ENCODE measurements around the gene GPR176. TPM values are rescaled to one million over a fixed set of nuclear protein-coding genes. Genes with fewer than 3 reads are reported as not detected.
A peak's percentile ranks its signal among the peaks of the same experiment; 100 is the strongest.

The GPR176 gene
- total RNA-seq, 4 donors from 2014 or later: 1.7 to 8.4 (median 5.4) TPM

DNA sequence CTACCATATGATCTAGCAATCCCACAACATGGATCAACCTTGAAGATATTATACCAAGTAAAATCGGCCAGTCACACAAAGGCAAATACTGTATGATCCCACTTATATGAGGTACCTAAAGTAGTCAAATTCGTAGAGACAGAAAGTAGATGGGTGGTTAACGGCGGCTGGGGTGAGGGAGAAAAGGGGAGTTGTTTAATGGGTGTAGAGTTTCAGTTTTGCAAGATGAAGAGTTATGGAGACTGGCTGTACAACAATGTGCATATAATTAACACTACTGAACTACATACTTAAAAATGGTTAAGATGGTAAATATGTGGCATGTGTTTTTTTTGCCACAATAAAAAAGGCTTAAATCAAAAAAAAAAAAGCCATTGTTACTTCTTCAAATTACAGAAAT lies 60.4 kb downstream of the GPR176 start:
- no peak overlapping the region for H3K27ac ChIP-seq (replicated peaks in 1 of 4)

DNA sequence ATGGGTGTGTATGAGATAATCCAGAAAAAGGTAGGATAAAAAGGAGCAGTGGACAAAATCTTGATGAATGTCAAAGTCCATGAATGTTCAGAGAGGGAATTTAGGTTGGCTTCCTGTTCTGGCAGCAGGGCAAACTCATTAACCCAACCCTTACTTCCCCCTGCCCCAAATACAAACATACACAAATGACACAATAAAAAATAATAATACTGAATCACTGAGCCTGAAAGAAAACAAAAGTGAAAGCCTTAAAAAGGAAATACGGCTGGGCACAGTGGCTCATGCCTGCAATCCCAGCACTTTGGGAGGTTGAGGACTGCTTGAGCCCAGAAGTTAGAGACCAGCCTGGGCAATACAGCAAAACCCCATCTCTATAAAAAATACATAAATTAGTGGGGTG lies 62.9 kb downstream of the GPR176 start:
- H3K27ac ChIP-seq (replicated peaks in 1 of 4): no peak overlapping the region
- WGBS: 83% methylated on average over 1 of the region's 1 CpG
- intact Hi-C loops (cut with DNase I): no loop called here
- no peaks in the 10 kb centered on the region for H3K27me3 ChIP-seq
- H3K4me3 ChIP-seq: no peak overlapping the region
- peaks cover 0 to 4% (median under 1%) of the 10 kb centered on the region in 4 donors for H3K4me1 ChIP-seq
- no peak for TF ChIP-seq EP300 (IDR thresholded peaks at IDR 0.05)
- no peak for TF ChIP-seq POLR2AphosphoS5 (IDR thresholded peaks at IDR 0.05)
- TF ChIP-seq, protein P1, sequence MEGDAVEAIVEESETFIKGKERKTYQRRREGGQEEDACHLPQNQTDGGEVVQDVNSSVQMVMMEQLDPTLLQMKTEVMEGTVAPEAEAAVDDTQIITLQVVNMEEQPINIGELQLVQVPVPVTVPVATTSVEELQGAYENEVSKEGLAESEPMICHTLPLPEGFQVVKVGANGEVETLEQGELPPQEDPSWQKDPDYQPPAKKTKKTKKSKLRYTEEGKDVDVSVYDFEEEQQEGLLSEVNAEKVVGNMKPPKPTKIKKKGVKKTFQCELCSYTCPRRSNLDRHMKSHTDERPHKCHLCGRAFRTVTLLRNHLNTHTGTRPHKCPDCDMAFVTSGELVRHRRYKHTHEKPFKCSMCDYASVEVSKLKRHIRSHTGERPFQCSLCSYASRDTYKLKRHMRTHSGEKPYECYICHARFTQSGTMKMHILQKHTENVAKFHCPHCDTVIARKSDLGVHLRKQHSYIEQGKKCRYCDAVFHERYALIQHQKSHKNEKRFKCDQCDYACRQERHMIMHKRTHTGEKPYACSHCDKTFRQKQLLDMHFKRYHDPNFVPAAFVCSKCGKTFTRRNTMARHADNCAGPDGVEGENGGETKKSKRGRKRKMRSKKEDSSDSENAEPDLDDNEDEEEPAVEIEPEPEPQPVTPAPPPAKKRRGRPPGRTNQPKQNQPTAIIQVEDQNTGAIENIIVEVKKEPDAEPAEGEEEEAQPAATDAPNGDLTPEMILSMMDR (IDR thresholded peaks at IDR 0.05): no peak
- no peak for TF ChIP-seq POLR2A (IDR thresholded peaks at IDR 0.05; ENCODE audit: low read depth)
- H3K36me3 ChIP-seq: no peaks in the 10 kb centered on the region
- H3K9me3 ChIP-seq: no peaks in the 10 kb centered on the region
- DNase-seq (ENCODE audit: extremely low spot score): peak; percentile 26

More for the DNA sequence above, 60.4 kb downstream of the GPR176 start:
- TF ChIP-seq POLR2AphosphoS5 (IDR thresholded peaks at IDR 0.05) (no peak), EP300 (IDR thresholded peaks at IDR 0.05) (no peak), POLR2A (IDR thresholded peaks at IDR 0.05; ENCODE audit: low read depth) (no peak)
- TF ChIP-seq, protein P1 (IDR thresholded peaks at IDR 0.05): no peak
- Histone ChIP-seq H3K36me3 (no peaks in the 10 kb centered on the region), H3K27me3 (no peaks in the 10 kb centered on the region), H3K4me1 (no peaks in the 10 kb centered on the region), H3K4me3 (no peak overlapping the region), H3K9me3 (no peaks in the 10 kb centered on the region)
- intact Hi-C loops (cut with DNase I): no loop called here
- WGBS: 95% methylated on average over 4 of the region's 4 CpGs
- no peak for DNase-seq (ENCODE audit: extremely low spot score)

DNA sequence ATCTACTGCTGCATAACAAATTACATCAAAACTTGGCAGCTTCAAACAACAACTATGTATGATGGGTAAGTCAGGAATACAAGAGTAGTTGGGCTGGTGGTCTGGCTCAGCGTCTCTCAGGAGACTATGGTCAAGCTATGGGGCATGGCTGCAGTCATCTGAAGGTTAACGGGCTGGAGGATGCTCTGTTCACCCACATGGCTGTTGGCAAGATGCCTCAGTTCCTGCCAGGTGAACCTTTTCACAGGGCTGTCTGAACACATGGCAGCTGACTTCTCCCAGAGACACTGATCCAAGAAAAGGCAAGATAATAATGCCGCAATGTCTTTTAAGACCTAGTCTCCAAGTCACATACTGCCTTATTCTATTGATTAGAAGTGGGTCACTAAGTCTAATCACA lies 63.7 kb downstream of the GPR176 start:
- H3K27ac ChIP-seq (replicated peaks in 1 of 4): no peak overlapping the region
- intact Hi-C loops (cut with DNase I): no loop called here
- H3K4me1 ChIP-seq: peaks cover 0 to 12% (median 5%) of the 10 kb centered on the region in 4 donors
- H3K36me3 ChIP-seq: no peaks in the 10 kb centered on the region
- H3K27me3 ChIP-seq: no peaks in the 10 kb centered on the region
- peak; percentile 62 for DNase-seq (ENCODE audit: extremely low spot score)
- H3K9me3 ChIP-seq: no peaks in the 10 kb centered on the region
- WGBS: 88% methylated on average over 3 of the region's 3 CpGs
- no peak overlapping the region for H3K4me3 ChIP-seq
- TF ChIP-seq POLR2AphosphoS5 (IDR thresholded peaks at IDR 0.05) (no peak), EP300 (IDR thresholded peaks at IDR 0.05) (no peak), POLR2A (IDR thresholded peaks at IDR 0.05; ENCODE audit: low read depth) (no peak)
- TF ChIP-seq, protein P1 (IDR thresholded peaks at IDR 0.05): no peak

DNA sequence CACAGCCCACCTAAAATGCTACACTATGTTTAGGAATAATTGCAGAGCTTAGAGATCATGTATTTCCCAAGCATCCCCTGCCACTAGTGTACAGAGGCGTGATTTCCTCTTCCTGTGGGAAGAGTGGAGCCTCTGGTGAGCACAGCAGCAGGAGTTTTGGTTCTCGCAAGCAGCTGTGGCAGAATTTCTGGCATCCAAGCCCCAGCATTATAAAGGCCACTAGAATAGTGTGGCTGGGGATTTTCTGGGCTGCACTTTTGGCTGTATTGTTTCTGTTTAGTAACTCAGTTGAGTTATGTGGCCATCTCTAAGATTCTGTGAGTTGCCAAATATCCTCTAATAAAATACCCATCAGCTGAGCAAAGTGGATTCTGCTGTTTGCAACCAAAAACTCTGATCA lies 64.7 kb downstream of the GPR176 start:
- H3K4me1 ChIP-seq: peaks cover 0 to 12% (median 6%) of the 10 kb centered on the region in 4 donors
- DNase-seq (ENCODE audit: extremely low spot score): peak; percentile 42
- H3K4me3 ChIP-seq: no peak overlapping the region
- no peak for TF ChIP-seq POLR2AphosphoS5 (IDR thresholded peaks at IDR 0.05)
- TF ChIP-seq, protein P1 (IDR thresholded peaks at IDR 0.05): no peak
- intact Hi-C loops (cut with DNase I): no loop called here
- no peak overlapping the region for H3K27ac ChIP-seq (replicated peaks in 1 of 4)
- no peaks in the 10 kb centered on the region for H3K27me3 ChIP-seq
- no peaks in the 10 kb centered on the region for H3K36me3 ChIP-seq
- H3K9me3 ChIP-seq: no peaks in the 10 kb centered on the region
- WGBS: 66% methylated on average over 2 of the region's 2 CpGs

DNA sequence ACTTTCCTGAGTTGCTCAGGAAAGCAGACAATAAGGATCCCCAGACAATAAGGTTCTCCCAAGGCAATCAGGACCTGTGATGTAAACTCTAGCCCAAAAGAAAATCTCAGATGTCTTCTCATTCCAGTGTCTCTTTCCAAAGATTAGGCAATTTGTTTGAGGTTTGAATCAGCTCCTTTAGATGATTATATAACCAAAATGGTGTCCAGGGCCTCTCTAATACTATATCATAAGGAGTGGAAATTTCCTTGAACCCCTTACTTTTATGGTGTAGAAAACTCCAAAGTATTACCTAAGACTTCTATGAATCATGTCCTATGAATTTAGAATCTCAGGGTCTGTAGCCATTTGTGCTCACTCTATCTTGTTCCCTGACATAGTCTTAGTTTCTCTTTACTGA lies 65.9 kb downstream of the GPR176 start:
- H3K36me3 ChIP-seq: no peaks in the 10 kb centered on the region
- H3K27me3 ChIP-seq: no peaks in the 10 kb centered on the region
- H3K4me3 ChIP-seq: no peak overlapping the region
- TF ChIP-seq POLR2A (IDR thresholded peaks at IDR 0.05; ENCODE audit: low read depth): no peak
- no peak for TF ChIP-seq POLR2AphosphoS5 (IDR thresholded peaks at IDR 0.05)
- TF ChIP-seq, protein P1 (IDR thresholded peaks at IDR 0.05): no peak
- TF ChIP-seq EP300 (IDR thresholded peaks at IDR 0.05): no peak
- intact Hi-C loops (cut with DNase I): no loop called here
- no peak for DNase-seq (ENCODE audit: extremely low spot score)
- no peaks in the 10 kb centered on the region for H3K9me3 ChIP-seq
- H3K4me1 ChIP-seq: peaks cover 0 to 12% (median 6%) of the 10 kb centered on the region in 4 donors
- no peak overlapping the region for H3K27ac ChIP-seq (replicated peaks in 1 of 4)
